Activated T-cell treated with anti-CD3 and anti-CD28 coated beads, Interleukin-2, amount 50 U/mL, for 1 hour (primary cell): ENCODE data around the gene EPHA10.
A peak's percentile ranks its signal among the peaks of the same experiment; 100 is the strongest.
"Not testable (repeated sequence)": the region's sequence is repeated elsewhere in the genome, so short reads cannot be mapped to it uniquely, and the experiment has no call there.

ENCODE experiments used
- DNase-seq: peaks from one replicate; pipeline ENCODE4 v3.0.0-alpha.2; 2020

The EPHA10 gene

DNA sequence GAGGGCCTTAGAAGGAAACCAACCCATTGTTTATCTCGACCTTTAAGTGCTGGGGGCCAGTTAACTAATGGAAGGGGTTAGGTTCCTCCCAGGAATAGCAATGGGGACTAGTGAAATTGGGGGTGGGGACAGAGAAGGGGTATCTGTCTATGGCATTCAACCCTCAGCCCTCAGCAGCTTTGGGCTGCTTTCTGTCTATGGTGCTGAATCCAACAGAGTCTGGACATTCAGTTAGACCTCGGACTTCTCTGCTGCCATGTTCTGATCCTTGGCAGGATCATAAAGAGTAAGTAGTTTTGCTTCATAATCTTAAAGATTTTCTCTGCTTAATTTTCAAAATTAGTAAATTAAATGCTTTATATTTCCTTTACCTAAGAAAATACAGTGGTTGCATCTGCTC lies 2.6 kb upstream of the EPHA10 start:
- no peak for DNase-seq

DNA sequence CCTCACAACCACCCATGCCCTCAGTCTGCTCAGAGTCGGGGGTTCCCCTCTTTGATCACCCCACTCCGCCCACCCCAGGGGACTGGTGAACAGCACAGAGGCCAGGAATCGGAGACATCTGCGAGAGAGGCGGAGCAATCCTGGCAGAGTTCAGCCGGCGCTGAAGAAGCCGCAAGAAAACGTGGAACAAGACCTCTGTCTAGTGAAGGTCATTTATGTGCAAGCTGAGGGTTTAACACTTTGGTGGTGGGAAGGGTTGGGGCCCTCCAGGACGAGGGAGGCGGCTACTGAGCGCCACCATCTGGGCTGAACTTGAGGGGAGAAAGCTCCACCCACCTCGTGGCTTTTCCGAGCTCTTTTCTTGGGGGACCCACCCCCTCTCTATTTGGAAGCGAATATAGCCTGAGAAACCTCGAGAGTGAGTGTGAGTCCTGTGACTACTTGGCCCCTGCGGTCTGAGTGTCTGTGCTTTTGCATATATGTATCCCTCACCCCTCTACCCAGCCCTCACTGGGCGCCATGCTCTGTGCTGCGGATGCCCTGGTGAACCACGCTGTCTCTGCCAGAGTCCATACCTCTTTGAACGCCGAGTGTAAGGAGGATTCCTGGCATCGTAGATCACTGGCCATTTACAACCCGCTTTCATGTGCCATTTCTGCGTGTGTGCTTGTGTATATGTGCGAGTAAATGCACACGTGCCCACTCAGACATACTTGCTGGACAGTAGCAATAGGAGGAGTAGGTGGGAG lies 1.2 kb upstream of the EPHA10 start:
- DNase-seq = no peak

DNA sequence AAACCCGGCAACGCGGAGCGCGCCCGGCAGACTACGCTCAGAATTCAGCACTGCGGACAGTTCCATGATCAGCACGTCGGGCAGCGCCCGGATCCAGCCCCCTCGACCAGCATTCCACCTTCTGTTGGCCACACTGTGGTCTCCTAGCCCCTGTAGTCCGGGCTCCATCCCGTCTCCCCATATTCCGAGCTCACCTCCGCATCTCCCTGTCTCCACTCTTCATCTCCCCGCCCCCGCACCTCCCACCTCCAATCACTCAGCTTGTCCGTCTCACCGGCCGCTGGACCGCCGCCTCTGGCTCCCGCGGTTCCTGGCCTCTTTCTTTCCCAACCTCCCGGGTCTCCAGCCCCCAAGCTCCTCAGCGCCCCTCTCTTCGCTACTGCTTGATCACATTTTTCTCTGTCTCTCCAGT lies 500 bp downstream of the EPHA10 start:
- peak; percentile 32 for DNase-seq

DNA sequence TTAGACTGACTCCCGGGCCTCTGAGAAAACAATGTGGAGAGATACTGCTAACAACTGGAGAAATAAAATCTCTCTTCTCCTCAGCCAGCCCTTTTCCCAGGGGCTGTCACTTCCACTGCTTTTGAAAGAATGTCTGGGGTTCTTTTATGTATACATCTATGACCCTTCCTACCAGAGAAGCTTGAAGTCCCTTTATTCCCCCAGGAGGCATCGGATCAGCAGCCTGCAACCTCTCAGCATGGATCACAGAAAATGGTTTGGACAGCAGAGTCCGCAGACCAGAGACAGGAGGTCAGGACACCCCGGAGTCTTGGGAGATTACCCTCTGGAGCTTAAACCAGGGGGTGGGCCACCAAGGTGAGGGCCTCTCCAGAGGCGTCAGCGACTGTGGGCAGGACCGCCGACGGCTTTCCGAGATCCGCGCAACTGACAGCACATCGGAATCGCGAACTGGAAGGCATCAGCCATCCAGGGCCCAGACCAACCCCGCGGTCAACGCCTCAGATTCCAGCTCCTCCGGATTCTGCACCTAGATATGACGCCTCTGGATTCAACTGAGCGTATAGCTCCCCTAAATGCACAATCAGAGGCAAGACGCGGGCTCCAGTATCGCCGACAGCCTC lies 1.0 kb downstream of the EPHA10 start:
- no peak for DNase-seq

DNA sequence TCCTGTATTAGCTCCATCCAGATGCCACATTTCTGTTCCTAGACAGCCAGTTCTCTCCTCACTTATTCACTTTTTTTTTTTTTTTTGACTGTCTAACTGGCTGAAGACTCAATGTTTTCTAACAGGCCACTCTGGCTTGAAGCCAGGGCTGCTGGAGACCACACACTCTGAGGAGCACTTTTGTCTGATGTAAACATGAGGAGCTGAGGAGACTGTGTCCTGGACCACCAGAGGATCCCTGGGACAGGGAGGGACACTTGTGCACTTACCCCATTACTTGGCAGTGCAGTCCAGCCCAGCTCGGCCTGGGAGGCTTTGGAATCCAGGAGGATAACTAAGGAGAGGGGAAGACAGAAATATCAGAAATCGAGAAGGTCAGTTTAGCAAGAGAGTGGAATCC lies 2.4 kb downstream of the EPHA10 start:
- DNase-seq = no peak

DNA sequence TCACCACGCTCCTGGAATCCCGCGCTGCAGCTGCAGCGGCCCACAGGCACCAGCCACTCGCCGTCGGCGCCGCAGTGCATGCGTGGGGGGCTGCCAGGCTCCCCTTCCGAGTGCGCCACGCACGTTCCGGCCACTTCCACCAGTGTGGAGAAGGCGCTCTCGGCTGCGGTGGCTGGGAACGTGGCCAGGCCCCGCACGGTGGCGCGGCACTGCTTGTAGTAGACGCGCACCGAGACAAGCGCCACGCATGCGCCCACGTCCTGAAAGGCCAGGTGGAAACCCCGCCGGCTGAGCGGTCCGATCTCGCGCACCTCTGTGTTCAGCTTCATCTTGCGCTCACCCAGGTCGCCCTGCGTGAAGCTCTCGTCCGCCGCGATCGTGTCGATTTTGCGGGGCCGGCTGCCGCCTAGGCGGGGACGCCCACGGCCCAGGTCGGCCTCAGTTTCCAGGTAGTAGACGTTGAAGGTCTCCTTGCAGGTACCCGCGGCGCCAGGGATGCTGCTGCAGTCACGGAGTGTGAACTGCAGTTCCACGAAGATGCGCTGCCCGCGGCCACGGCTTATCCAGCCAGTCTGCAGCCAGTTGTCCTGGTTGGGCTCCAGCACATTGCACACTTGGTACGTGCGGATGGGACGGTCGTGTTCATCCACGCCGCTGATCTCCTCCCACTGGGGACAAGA lies 3.4 kb downstream of the EPHA10 start:
- DNase-seq = no peak

DNA sequence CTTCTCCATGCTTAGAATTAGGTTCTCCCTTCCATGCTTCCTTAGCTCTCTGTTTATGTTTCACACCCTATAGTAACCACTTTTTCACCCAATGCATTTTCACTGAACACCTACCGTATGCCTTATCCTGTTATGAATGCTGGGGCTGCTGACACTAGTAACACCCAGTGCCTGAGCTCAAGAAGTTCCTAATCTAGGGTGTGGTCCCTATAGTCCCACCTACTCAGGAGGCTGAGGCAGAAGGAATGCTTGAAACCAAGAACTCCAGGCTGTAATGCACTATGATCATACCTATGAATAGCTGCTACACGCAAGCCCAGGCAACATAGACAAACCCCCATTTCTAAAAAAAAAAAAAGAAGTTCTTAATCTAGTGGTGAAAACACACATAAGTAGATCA lies 5.5 kb downstream of the EPHA10 start:
- DNase-seq = no peak

DNA sequence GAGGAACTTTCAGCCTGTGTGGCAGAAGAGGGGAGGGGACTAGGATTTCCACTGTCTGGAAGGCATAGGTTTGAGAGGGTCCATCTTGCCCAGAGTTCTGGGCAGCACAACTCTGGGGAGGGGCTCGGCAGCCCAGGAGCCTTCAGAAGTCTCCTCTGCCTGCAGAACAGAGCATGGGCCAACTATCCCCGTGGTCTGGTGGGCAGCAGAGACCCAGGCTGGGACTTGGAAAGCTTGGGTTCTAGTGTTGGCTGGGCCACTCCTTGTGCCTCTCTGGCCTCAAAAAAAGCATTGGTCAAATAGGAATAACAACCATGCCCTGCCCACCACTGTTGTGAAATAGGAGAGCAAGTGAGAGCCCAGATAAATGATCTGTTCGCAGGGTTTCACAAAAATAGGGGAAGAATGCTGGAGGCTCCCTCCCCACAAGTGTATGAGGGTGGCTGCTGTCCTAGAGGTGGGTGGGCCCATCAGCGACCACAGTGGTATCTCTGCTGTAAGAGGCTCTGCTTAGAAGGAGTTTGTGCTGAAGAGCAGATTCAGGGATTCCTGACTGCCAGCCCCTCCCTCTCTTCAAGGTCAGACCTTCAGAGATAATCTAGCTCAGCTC lies 8.9 kb downstream of the EPHA10 start:
- no peak for DNase-seq

DNA sequence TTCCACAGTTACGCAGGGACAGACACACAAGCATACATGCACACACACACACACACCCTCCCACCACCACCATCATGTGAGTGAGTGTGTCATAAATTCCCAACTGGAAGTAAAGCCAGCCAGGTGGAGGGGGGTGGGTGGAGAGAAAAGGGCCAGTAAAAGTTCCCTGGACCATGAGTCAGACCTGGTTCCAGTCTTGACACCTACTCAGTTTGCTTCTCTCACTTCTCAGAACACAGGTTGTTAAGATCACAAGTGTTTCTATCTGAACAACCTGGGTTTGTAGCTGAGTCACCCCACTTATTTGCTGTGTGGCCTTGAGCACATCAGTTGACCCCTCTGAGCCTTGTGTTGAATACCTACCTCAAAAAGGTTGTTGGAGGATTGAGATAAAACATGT lies 9.6 kb downstream of the EPHA10 start:
- no peak for DNase-seq

DNA sequence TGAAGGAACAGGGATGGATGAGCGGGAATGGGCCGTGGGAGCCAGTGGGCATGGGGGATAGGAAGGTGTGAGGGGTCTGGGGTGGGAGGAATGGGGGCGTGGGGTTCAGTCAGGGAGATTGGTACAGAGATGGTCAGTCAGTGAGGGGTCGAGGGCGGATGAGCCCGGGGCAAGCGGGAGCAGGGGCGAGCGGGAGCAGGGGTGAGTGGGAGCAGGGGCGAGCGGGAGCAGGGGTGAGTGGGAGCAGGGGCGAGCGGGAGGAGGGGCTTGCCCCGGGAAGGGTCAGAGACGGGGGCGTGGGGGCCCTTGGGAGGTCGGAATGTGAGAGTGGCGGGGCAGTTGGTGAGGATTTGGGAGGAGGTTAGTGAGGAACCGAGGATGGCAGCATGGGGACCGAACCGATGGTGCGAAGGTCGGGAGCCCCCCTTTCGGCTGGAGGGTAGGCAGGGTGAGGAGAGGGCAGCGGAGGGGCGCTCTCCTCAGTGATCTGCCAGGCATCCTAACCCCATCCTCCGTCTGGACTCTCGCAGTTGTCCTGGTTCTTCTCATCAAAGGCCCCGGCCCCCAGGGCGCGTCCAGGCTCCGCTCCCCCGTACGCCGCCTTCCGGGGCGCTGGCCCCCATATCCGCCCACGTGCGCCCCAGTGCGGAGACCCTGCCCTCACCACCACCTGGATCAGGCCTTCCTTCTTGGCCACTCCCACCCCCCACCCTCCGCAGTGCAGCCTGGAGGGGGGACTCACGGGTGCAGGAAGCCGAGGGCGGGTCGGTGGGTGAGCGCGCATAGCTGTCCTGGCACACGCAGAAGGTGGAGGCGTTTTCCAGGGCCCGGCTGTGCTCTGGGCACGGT lies 11.2 kb downstream of the EPHA10 start:
- no peak for DNase-seq

DNA sequence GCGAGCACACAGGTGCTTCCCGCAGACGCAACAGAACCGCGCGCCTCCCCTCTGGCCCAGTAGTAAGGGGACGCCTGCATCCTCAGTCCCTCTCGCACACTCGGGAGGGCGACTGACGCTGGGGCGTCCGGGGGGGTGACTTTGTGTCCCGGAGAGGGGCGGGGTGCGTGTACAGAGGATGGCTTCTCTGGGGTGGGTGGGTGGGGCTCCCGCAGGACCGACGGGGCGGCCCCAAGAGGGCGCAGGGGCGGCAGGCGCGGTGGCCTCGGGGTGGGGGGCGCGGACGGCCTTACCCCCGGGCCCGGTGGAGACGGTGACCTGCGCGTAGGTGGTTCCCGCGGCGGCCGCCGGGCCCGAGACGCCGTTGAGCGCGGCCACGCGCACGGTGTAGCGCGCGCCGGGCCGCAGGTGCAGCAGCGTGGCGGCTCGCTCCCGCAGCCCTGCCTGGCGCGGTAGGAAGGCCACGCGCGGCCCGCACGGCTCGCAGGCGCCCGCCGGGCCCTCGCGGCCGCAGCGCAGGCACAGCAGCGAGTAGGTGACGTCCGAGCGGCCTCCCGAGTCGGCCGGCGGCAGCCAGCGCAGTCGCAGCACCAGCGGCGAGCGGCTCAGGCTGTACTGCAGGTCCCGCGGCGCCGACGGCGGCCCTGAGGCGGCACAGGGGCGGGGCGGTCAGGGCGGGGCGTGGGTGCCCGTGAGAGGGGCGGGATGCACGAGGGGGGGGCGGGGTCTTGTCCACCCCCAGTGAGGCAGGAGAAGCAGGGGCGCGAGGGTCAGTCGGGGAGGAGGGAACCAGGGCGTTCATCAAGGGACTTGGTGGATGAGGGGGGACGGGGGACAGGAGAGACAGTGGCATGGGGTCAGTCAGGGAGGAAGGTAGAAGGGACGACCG lies 12.1 kb downstream of the EPHA10 start:
- no peak for DNase-seq

DNA sequence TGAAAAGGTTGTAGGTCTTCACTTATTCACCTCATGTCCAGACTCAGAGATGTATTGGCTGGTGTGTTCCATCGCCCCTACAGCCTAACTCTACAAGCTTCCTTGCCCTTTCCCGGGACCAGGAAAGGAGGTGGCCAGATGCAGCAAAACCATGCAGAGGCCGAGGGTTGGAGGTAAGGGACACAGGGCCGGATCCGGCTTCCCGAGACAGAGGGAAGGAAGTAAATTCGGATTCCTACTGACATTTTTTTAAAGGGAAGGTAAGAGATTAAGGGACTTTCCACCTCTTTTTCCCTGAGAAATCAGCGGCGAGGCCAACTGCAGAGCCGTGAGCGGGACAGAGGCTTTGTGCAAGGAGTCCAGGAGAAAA lies 12.7 kb downstream of the EPHA10 start:
- DNase-seq = no peak

DNA sequence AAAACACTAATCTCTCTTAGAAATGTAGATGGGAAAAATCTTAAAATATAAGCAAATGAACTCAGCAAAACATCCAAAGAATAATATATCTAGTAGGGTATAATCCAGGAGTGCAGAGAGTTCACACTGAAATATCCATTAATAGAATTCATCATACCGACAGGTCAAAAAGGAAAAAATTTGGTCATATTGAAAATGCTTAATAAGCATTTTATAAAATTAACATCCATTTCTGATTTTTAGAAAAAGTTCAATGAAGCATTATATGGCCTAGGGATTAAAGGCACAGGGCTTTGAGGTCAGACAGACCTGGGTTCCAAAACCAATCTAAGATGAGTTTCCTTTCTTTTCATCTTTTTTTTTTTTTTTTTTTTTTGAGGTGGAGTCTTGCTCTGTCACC lies 16.4 kb downstream of the EPHA10 start:
- no peak for DNase-seq

DNA sequence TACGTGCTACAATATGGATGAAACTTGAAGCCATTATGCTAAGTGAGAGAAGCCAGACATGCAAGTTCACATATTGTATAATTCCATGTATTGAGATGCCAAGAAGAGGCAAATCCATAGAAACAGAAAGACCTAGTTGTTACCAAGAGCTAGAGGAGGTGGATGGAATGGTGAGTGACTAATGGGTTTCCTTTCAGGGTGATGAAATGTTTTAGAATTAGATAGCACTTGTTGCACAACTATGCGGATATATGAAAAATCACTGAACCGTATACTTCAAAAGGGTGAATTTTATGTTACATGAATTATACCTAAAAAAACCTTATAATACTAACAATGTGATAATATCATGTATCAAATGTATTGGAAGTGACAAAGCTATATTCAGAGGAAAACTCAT lies 18.1 kb downstream of the EPHA10 start:
- DNase-seq = no peak

DNA sequence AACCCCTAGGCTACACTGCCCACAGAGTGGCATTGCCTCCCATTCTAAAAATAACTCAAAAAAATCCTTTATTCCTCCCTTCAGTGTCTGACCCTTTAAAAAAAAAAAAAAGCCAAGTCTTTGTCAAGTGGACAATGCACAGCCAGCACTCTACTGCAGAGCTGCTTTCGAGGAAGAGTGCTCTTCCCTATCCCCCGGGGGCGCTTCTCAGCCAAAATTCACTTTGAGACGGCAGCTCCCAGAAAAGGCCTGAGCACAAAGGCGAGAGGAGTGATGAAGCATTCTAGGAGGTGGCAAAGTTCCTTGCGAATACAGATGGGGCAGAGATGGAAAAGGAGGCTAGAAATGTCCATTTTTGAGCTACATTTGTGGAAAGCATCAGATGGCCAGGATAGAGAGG lies 23.3 kb downstream of the EPHA10 start:
- no peak for DNase-seq

DNA sequence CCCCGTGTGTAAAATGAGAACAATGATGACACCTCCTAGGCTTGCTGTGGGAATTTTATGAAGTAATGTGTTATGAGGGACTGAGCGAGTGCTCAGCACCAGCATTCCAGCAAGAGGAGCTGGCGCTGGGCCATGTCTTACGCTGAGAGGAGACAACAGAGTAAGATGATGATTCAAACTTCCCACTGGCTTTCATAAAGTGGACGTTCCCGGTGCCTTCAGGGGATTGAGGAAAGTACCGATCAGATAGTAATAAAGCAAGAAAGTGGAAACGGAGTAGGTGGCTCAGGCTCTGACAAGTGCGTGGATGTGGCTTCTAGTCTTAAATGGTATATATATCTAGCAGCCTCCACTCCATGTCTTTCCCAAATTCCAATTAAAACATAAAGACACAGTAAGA lies 23.8 kb downstream of the EPHA10 start:
- no peak for DNase-seq

DNA sequence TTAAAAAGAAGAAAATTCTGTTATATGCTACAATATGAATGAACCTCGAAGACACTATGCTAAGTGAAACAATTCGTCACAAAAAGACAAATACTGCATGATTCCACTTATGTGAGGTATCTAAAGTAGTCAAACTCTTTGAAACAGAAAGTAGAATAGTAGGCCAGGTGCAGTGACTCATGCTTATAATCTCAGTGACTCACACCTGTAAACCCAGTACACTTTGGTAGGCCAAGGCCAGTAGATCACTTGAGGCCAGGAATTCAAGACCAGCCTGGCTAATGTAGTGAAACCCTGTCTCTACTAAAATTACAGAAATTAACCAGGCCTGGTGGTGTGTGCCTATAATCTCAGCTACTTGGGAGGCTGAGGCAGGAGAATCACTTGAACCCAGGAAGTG lies 25.7 kb downstream of the EPHA10 start:
- DNase-seq = no peak

DNA sequence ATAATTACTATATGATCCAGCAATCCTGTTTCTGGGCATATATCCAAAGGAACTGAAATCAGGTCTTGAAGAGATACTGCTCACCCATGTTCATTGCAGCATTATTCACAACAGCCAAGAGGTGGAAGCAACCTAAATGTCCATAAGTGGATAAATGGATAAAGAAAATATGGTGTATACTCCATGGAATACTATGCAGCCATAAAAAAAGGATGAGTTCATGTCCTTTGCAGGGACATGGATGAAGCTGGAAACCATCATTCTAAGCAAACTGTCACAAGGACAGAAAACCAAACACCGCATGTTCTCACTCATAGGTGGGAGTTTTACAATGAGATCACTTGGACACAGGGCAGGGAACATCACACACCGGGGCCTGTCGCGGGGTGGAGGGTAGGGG lies 26.3 kb downstream of the EPHA10 start:
- not testable (repeated sequence) for DNase-seq

DNA sequence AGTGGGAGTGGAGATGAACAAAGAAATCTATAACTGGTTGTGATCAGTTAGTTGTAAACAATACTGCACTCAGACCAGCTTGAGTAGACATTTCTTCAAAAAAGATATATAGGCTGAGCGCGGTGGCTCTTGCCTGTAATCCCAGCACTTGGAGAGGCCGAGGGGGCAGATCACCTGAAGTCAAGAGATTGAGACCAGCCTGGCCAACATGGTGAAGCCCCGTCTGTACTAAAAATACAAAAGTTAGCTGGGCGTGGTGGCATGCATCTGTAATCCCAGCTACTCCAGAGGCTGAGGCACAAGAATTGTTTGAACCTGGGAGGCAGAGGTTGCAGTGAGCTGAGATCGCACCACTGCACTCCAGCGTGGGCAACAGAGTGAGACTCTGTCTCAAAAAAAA lies 26.9 kb downstream of the EPHA10 start:
- DNase-seq = not testable (repeated sequence)

DNA sequence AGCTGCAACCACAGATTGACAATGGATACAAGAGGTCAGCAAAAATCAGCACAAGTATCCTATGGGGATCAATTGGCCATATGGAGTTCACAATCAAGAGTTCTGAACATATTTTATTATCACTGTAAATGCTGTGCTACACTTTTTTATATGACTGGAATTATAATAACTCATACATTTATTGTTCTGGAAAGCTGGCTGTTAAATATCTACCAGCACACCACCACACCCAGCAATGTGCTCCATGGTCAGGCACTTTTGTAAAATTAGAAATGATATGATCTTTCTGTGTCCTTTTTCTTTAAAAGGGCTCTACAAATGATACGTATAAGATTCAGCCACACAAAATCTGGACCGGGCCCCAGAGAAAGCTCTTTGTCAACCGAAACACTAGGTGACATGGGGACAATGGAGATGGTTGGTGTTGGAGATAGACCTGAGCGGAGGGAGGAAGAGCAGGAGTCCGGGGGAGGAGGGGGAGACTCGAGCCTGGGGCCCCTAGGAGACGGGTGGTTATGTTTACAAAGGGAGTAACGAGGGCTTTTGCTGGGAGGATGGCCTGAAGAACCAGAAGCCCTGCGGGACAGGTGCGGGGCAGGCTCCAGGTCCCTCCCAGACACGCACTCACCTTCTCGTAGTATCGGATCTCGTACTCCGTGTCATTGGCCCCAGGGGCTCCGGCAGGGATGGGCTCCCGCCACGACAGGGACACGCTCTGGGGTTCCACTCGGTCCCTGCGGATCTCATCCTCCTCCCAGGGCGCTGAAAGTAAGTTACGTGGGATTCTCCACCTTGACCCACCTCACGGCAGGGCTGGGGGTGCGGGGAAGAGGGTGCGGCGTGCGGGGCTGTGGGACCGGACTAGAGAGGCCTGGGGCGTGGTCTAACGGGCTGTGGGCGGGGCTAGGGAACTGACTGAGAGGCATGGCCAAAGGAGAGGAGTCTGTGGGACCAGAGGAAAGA lies 30.0 kb downstream of the EPHA10 start:
- DNase-seq = no peak
